Fibroblast of lung (primary cell): ENCODE results near the gene SEMA6A. TPM values are rescaled to one million over a fixed set of nuclear protein-coding genes. Genes with fewer than 3 reads are reported as not detected.

Experiments used
- DNase-seq, 2 donors: peaks; one replicate each; pipeline versions ENCODE4 v3.0.0 to v3.0.0-alpha.2; 2010; ENCODE audit warnings: low read depth in 2 of 2
- H2AFZ ChIP-seq: 2 replicates; pipeline ENCODE4 v1.5.1; 2012; ENCODE audit warnings: low read length, control low read depth, inconsistent platforms
- H3K27ac ChIP-seq: 2 replicates; pipeline ENCODE4 v1.5.1; 2011; ENCODE audit warnings: low read length, control low read depth; ENCODE audit not compliant: insufficient read depth
- H3K27me3 ChIP-seq: 2 replicates; pipeline ENCODE4 v1.5.1; 2011; ENCODE audit warnings: mild to moderate bottlenecking, low read length; ENCODE audit not compliant: control insufficient read depth, insufficient read depth
- H3K36me3 ChIP-seq: 2 replicates; pipeline ENCODE4 v1.5.1; 2011; ENCODE audit warnings: low read length; ENCODE audit not compliant: control insufficient read depth, insufficient read depth
- H3K4me1 ChIP-seq: 2 replicates; pipeline ENCODE4 v1.5.1; 2011; ENCODE audit warnings: low read length; ENCODE audit not compliant: control insufficient read depth, insufficient read depth; ENCODE audit errors: extremely low read depth
- H3K4me2 ChIP-seq: 2 replicates; pipeline ENCODE4 v1.5.1; 2011; ENCODE audit warnings: low read length, control low read depth; ENCODE audit not compliant: insufficient read depth; ENCODE audit errors: extremely low read depth
- H3K4me3 ChIP-seq, 4 experiments: fragments of 200-600 bp in 1 of 4; sonication (generic) in 1 of 4; replicated peaks in 1 of 4; 2 replicates each; pipeline ENCODE4 v1.5.1; 2011 to 2016; ENCODE audit warnings: low read length in 4 of 4, low read depth in 3 of 4, mild to moderate bottlenecking in 3 of 4, control low read depth in 2 of 4, inconsistent platforms in 1 of 4, mixed read lengths in 1 of 4; ENCODE audit not compliant: insufficient read depth in 1 of 4; ENCODE audit errors: control extremely low read depth in 1 of 4
- H3K79me2 ChIP-seq: 2 replicates; pipeline ENCODE4 v1.5.1; 2012; ENCODE audit warnings: mild to moderate bottlenecking, low read length, inconsistent platforms; ENCODE audit not compliant: control insufficient read depth, insufficient read depth
- H3K9ac ChIP-seq: 2 replicates; pipeline ENCODE4 v1.5.1; 2011; ENCODE audit warnings: mild to moderate bottlenecking, low read length, control low read depth; ENCODE audit not compliant: insufficient read depth
- H3K9me3 ChIP-seq: 2 replicates; pipeline ENCODE4 v1.5.1; 2012; ENCODE audit warnings: low read depth, low read length; ENCODE audit not compliant: control insufficient read depth, insufficient read depth
- H4K20me1 ChIP-seq: 2 replicates; pipeline ENCODE4 v1.5.1; 2011; ENCODE audit warnings: low read length; ENCODE audit not compliant: control insufficient read depth, insufficient read depth; ENCODE audit errors: extremely low read depth
- CTCF ChIP-seq, 2 donors: IDR thresholded peaks in 1 of 2; conservative IDR thresholded peaks in 1 of 2; 1 replicate in 1 of 2; 2 replicates in 1 of 2; pipeline ENCODE4 v1.5.1; 2011 to 2012; ENCODE audit warnings: low read length in 2 of 2, control low read depth in 1 of 2, inconsistent platforms in 1 of 2, low read depth in 1 of 2, mild to moderate bottlenecking in 1 of 2
- EZH2 ChIP-seq: IDR thresholded peaks from 2 replicates; pipeline ENCODE4 v1.5.1; 2012; ENCODE audit warnings: low read length, control low read depth, mild to moderate bottlenecking; ENCODE audit errors: missing control alignments
- polyA plus RNA-seq, 2 donors: library from polyadenylated mRNA; depleted of rRNA in 1 of 2; stranded (reverse) in 1 of 2; unstranded in 1 of 2; fragments of >200 nt; gene quantifications; 2 replicates each; pipeline ENCODE4 v1.2.1, GENCODE V29; 2011 to 2012; ENCODE audit warnings: missing spikeins in 1 of 2
- total RNA-seq: library from RNA; depleted of rRNA; stranded (reverse); fragments of >200 nt; gene quantifications from 2 replicates; pipeline ENCODE4 v1.2.1, GENCODE V29; 2014

The SEMA6A gene
- total and polyA plus RNA-seq, 2 donors (not counting 1 experiment from before 2014, with no cell fraction given): 0.17 to 0.22 TPM

DNA sequence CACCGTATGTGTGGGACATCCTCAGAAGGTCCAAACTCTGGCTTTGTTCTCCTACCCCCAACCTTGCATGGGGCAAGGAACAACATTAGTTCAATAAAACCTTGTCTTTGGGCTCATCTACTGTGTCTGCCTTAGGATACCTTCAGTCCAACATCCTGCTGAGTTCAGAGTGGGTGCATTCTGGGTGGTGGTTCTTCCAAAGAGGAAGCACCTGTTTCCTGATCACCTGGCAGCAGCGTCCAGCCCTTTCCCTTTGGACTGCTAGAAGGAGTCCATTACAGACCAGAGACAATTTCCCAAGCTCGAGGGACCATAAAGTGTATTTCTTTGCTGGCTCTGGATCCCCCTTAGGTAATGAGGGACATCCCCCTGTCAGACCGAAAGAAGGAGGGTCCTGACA is 154.1 kb downstream of the SEMA6A start:
- Histone ChIP-seq H2AFZ (no peak overlapping the region), H3K9ac (no peak overlapping the region), H4K20me1 (no peaks in the 10 kb centered on the region), H3K36me3 (no peaks in the 10 kb centered on the region), H3K27me3 (no peaks in the 10 kb centered on the region), H3K9me3 (no peaks in the 10 kb centered on the region), H3K79me2 (no peaks in the 10 kb centered on the region), H3K4me3 (no peak overlapping the region), H3K4me1 (no peaks in the 10 kb centered on the region), H3K4me2 (no peak overlapping the region), H3K27ac (no peak overlapping the region)
- TF ChIP-seq CTCF (conservative IDR thresholded peaks at IDR 0.05 in 1 of 2, IDR thresholded peaks at IDR 0.05 in 1 of 2; ENCODE audit: low read depth in 1 of 2, low read length in 2 of 2): no peak
- no peak for TF ChIP-seq EZH2
- no peak for DNase-seq

- H3K36me3 ChIP-seq: no peaks in the 10 kb centered on the region
- no peaks in the 10 kb centered on the region for H3K4me1 ChIP-seq
- no peak for DNase-seq
- no peak overlapping the region for H3K9ac ChIP-seq
- H2AFZ ChIP-seq: no peak overlapping the region
- H3K27ac ChIP-seq: no peak overlapping the region
- no peak overlapping the region for H3K4me3 ChIP-seq
- no peaks in the 10 kb centered on the region for H3K9me3 ChIP-seq
- H3K27me3 ChIP-seq: no peaks in the 10 kb centered on the region
- no peaks in the 10 kb centered on the region for H3K79me2 ChIP-seq
- H3K4me2 ChIP-seq: no peak overlapping the region
- no peaks in the 10 kb centered on the region for H4K20me1 ChIP-seq
- TF ChIP-seq EZH2 (no peak), CTCF (conservative IDR thresholded peaks at IDR 0.05 in 1 of 2, IDR thresholded peaks at IDR 0.05 in 1 of 2; ENCODE audit: low read depth in 1 of 2, low read length in 2 of 2) (no peak)
These were observed 155.4 kb downstream of the SEMA6A start for GRCh38 chr5:116419258-116419657.

- no peaks in the 10 kb centered on the region for H3K27me3 ChIP-seq
- H4K20me1 ChIP-seq: no peaks in the 10 kb centered on the region
- H2AFZ ChIP-seq: no peak overlapping the region
- TF ChIP-seq CTCF (conservative IDR thresholded peaks at IDR 0.05 in 1 of 2, IDR thresholded peaks at IDR 0.05 in 1 of 2; ENCODE audit: low read depth in 1 of 2, low read length in 2 of 2): no peak
- TF ChIP-seq EZH2: no peak
- no peak overlapping the region for H3K9ac ChIP-seq
- H3K4me2 ChIP-seq: no peak overlapping the region
- H3K9me3 ChIP-seq: no peaks in the 10 kb centered on the region
- H3K79me2 ChIP-seq: no peaks in the 10 kb centered on the region
- H3K4me1 ChIP-seq: no peaks in the 10 kb centered on the region
- no peak overlapping the region for H3K27ac ChIP-seq
- H3K4me3 ChIP-seq: no peak overlapping the region
- DNase-seq: no peak
- no peaks in the 10 kb centered on the region for H3K36me3 ChIP-seq
These were observed 155.8 kb downstream of the SEMA6A start for GRCh38 chr5:116418774-116419173.
